ENCODE measurements around the gene MRPS27. TPM values are rescaled to one million over a fixed set of nuclear protein-coding genes. Genes with fewer than 3 reads are reported as not detected.
"Not testable (repeated sequence)": the region's sequence is repeated elsewhere in the genome, so short reads cannot be mapped to it uniquely, and the experiment has no call there.

MRPS27 gene
- total RNA-seq, 2 experiments from 2014 or later, result 87.8 to 101 TPM

DNA sequence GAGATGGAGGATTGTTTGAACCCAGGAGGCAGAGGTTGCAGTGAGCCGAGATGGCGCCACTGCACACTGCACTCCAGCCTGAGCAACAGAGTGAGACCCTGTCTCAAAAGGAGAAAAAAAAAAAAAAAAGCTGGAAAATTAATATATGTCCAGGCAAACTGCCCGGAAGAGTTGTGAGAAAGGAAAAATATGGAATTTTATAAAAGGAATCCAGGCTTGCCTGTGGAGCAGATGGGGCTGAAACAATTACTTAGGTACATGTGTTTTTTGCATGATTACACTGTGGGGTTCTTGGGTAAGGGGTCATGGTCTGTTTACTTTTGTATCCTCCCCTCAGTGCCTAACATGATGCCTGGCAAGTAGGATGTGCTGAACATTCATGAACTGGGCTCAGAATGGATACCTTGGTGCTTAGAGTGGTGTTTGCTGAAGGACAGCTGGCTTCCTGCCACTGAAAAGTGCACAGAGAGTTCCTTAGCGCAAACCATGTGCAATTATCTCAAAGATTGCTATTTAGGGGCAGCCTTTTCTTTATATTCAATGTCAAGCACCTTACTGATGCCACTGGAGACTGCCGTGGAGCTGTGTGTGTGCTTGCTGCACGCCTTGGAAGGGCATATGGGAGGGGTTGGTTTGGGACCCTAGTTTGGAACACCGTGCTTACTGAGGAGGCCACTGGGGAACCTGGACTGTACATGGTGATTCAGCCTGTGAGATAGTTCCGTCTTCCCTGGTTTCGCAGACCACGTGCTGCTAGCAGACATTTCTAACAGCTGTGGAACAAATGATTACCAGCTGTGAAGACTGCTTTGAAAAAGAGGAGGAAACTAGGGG is 134.3 kb downstream of the MRPS27 start:
- CTCF ChIA-PET, result interaction anchor here (0.7 kb wide), 1 partner anchor 21 kb away, joined by 3 read pairs; no protein-coding TSS in a partner anchor
- POLR2A ChIA-PET, result no interaction called here

DNA sequence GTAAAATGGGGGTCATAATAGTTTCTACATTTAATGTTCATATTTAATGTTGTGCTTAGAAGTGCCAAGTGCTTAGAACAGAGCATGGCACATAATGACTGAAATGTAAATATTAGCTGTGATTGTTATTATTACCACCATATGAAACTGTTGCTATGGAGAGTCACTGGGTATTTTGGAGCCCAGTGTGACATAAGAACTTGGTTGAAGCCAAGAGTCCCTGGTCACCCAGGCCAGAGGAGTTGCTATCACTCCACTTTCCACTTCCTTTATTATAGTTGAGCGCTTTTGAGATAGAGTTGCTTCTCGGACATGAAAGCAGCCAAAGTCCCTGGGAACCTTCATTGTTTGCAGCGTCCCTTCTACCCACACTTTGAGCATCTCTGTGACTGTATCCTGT is 135.6 kb downstream of the MRPS27 start:
- POLR2A ChIA-PET, result no interaction called here
- CTCF ChIA-PET, result no interaction called here

DNA sequence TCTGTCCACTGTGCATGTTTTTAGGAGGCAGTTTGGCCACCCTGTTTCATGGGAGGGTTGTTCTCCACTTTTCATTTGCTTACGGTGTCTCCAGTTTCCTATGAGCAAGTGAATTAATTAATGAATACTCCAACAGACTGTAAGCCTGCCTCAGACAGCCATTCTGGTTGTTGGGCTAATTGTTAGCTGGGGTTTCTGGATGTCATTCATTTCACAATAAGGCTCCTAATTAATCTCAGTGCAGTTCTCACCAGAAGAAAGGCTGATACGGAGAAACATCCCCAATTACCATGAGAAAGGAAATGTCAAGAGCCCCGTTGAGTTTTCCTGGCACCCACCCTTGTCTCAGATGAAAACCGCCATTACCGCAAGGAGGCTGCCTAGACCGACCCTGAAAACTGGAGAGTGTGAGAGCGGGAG is 136.9 kb downstream of the MRPS27 start:
- POLR2A ChIA-PET, result no interaction called here
- CTCF ChIA-PET, result no interaction called here

DNA sequence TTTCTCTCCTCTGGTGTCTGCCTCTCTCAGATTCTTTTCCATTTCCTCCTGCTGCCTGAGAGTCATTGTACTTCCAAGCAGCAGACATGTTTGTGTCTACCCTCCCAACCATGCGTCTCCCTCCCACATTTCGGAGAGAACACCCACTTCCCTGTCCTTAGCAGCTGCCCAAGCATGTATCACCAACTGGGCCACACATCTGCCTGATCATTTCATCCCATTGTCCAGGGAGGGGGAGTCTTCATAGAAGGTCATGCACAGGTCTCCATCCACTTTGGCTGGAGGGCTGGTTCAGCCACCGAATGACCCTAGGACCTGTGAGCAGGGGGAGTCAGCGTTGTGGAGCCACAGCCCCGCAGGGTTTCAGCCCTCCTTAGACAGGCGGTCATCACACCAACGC is 137.4 kb downstream of the MRPS27 start:
- ChIA-PET POLR2A (no interaction called here), CTCF (no interaction called here)

DNA sequence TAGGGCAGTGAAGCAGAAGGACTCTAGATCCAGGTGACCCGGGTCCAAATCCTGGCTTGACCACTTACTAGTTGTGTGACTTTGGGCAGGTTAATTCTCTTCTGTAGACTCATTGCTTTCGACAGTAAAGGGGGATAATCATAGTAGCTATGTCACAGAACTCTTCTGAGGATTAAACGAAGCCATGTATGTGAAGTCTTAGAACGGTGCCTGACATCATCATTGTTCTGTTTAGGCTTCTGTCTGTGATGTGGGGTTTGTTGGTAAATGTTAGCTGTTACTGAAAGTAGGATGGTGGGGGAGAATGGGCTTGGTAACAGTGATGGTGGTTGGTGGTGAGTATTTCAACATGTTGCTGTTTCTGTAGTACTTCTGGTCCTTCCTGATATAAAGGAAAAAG is 139.1 kb downstream of the MRPS27 start:
- POLR2A ChIA-PET, result no interaction called here
- CTCF ChIA-PET, result no interaction called here

DNA sequence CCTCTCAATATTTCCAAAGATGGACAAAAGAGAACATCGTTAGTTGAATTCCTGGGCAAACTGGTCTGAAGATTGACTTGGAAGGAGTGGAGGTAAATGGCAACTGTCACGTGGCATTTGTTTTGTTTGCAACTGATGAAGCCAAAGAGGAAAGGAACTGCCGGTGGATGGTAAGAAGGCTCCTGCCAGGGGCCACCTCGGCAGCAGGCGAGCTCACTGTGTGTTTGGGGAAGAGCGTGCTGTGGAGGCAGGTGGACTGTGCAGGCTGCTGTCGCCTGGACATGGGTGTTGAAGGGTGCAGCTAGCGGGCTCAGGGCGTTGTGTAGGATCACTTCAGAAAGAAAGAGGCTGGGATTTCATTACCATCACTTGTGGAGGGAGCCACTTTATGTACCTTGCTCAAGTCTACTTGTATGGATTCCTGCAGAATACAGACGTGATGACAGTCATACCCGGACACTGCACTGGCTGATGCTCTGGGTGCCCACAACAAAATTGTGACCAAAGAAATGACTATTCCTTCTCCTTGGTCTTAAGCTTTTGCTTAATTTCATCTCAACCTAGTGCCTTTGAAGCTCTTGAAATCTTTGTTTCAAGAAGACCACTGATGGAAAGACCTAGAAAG is 140.1 kb downstream of the MRPS27 start:
- ChIA-PET POLR2A (no interaction called here), CTCF (no interaction called here)

DNA sequence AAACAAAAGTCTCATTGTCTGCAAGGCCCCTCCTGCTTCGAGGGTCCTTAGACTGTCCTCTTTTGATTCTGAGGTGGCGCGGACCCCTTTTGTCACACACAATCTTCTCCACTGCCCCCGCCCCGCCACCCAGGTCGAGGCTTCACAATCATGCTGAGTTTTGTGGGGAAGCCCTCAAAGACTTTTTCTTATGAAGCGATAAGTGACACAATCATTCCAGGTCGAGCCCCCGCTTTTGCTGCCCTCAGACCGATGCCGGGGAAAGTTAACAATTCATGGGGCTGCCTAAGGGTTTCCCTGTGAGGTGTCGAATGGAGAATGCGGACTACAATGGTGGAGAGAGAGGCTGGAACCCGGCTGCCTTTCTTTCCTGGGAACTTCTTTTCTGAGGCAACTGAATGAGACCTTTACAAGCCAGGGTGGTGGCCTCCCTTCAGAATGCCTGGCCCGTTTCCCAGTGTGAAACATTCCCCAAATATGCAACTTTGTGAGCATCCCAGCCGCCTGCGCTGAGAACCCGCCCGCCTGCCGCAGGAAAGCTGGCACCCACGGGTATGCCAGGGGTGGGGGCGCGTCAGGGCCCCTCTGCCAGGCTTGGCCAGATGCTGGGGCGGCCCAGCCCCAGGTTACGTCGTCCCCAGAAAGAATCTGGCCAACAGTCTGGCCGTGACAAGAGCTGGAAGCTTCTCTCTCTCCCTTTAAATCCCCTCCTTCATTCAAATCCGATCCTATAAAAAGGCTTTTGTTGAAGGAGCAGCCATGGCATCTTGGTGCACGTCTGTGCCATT is 140.8 kb downstream of the MRPS27 start:
- POLR2A ChIA-PET, result no interaction called here
- CTCF ChIA-PET, result no interaction called here

DNA sequence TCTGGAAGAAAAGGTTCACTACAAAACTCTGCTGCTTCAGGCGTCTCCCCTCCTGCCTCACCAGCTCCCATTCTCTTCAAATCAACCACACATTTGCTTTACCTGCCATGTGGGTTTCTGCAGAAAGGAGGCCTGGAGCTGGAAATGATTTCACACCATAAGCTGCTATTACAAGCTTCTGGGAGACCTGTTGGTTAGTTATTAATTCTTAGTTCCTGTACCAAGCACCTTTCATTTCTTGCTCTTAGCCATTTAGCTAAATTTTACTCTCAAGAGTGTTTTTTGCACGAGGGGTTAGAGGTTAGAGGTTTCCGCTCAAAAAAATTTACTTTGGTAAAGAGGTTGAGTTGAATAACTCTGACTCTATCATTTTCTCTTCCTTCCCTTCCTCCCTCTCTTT is 142.5 kb downstream of the MRPS27 start:
- ChIA-PET CTCF (no interaction called here), POLR2A (no interaction called here)

DNA sequence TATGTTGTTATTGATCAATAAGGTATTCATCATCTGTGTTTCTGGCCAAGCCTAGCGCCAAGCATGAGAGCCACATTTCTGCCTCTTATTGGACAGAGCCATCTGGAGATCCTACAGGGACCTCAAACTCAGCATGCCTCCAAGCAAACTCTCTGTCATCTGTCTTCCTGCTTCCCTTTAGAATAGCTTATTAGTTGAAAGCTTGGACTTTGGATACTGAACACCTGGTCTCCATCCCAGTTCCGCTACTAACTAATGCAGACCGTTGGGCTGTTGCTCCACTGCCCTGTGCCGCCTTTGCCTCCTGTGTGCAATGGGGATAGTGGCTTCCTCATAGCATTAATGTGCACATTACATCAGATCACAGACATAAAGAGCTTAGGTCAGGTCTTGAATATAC is 147.3 kb downstream of the MRPS27 start:
- ChIA-PET POLR2A (no interaction called here), CTCF (no interaction called here)

DNA sequence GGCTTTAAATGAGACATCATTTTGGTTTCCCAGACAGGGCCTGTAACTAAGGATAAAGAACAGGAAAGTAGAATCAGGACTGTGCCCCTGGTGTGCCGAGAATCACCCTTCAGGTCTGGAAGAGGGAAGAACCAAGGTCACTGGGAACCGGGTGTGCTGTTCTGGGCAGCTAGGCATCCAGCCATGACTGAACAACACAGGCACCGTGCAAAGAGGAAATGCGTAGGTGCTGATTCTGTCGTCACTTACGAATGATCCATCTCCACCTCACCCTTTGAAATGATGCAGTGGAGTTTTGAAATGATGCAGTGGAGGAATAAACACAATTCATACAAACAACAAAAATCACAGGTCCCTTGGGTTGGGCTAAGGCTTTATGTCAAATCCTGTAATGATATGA is 148.4 kb downstream of the MRPS27 start:
- ChIA-PET CTCF (interaction anchor here (1.0 kb wide), 1 partner anchor 137 kb away, joined by 3 read pairs; no protein-coding TSS in a partner anchor), POLR2A (no interaction called here)

DNA sequence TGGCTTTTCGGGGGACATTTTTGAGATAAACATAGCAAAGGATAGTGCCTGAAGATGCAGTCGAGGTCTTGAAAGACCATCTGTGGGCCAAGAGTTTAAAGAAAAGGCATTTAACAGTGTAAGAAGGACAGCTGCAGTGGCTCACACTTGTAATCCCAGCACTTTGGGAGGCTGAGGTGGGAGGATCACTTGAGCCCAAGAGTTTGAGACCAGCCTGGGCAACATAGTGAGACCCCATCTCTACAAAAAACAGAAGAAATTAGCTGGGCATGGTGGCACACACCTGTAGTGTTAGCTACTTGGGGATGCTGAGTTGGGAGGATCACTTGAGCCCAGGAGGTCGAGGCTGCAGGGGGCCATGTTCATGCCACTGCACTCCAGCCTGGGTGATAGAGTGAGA is 148.9 kb downstream of the MRPS27 start:
- CTCF ChIA-PET, result interaction anchor here (1.0 kb wide), 1 partner anchor 137 kb away, joined by 3 read pairs; no protein-coding TSS in a partner anchor
- POLR2A ChIA-PET, result not testable (repeated sequence)

DNA sequence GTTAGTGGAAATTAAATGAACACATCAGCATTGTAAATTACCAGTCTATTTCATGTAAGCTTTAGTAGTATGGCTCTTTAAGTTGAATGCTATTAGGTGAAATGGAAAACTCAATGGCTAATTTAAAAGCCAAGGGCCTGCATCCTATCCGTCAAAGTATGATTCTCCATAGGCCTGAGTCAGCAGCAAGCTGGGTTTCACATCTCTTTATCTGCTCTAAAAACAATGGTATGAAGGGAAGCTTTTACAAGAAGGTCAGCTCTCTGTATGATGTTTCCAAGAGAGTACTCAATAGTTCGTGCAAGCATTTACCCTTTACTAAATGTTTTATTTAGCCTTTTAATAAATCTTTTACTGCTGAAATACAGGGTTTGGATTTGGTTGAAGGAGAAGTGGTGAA is 149.9 kb downstream of the MRPS27 start:
- ChIA-PET CTCF (no interaction called here), POLR2A (no interaction called here)

Other genes starting within 250 kb of the MRPS27 start
- under 1 TPM; 0.13 to 0.40 TPM for gene MAP1B, start 212.8 kb downstream of the MRPS27 start, total RNA-seq
- gene PTCD2, start 133 bp upstream of the MRPS27 start, total RNA-seq, result 10 to 100 TPM; 13.8 to 16.1 TPM
- gene ZNF366, start 187.2 kb upstream of the MRPS27 start, total RNA-seq, result not detected